ENCODE results near the gene NAALADL2. TPM values are rescaled to one million over a fixed set of nuclear protein-coding genes. Genes with fewer than 3 reads are reported as not detected.
"Not testable (repeated sequence)": the region's sequence is repeated elsewhere in the genome, so short reads cannot be mapped to it uniquely, and the experiment has no call there.

Gene NAALADL2
- total and polyA plus RNA-seq, 2 donors (not counting 1 experiment from before 2014, with no cell fraction given) = 8.8 to 11.6 TPM

DNA sequence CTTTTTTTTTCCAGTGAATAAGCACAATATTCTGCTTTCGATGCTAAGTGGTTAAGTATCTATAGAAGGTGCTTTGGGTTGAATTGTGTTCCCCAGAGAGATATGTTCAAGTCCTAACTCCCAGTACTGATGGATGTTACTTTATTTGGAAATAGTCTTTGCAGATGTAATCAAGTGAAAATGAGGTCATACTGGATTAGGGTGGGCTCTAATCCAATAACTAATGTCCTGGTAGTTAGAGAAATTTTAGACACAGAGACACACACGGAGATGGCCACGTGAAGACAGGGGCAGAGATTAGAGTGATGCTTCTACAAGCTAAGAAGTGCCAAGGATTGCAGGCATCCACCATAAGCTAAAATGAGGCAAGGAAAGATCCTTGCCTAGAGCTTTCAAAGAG is 662.3 kb downstream of the NAALADL2 start:
- H4K20me1 ChIP-seq (ENCODE audit: control insufficient read depth, extremely low read depth, insufficient read depth, low read length) = no peaks in the 10 kb centered on the region
- no peaks in the 10 kb centered on the region for H3K4me1 ChIP-seq (ENCODE audit: control insufficient read depth, extremely low read depth, insufficient read depth, low read length)
- H3K79me2 ChIP-seq (ENCODE audit: control insufficient read depth, insufficient read depth, low read length) = no peaks in the 10 kb centered on the region
- TF ChIP-seq EZH2 (IDR thresholded peaks at IDR 0.05; ENCODE audit: low read length, missing control alignments) = no peak
- TF ChIP-seq, protein P1, sequence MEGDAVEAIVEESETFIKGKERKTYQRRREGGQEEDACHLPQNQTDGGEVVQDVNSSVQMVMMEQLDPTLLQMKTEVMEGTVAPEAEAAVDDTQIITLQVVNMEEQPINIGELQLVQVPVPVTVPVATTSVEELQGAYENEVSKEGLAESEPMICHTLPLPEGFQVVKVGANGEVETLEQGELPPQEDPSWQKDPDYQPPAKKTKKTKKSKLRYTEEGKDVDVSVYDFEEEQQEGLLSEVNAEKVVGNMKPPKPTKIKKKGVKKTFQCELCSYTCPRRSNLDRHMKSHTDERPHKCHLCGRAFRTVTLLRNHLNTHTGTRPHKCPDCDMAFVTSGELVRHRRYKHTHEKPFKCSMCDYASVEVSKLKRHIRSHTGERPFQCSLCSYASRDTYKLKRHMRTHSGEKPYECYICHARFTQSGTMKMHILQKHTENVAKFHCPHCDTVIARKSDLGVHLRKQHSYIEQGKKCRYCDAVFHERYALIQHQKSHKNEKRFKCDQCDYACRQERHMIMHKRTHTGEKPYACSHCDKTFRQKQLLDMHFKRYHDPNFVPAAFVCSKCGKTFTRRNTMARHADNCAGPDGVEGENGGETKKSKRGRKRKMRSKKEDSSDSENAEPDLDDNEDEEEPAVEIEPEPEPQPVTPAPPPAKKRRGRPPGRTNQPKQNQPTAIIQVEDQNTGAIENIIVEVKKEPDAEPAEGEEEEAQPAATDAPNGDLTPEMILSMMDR (conservative IDR thresholded peaks at IDR 0.05 in 1 of 2, IDR thresholded peaks at IDR 0.05 in 1 of 2; ENCODE audit: low read depth in 1 of 2, low read length in 2 of 2) = no peak
- no peak overlapping the region for H3K27ac ChIP-seq (ENCODE audit: insufficient read depth, low read length)
- no peaks in the 10 kb centered on the region for H3K9me3 ChIP-seq (ENCODE audit: control insufficient read depth, insufficient read depth, low read depth, low read length)
- H3K36me3 ChIP-seq (ENCODE audit: control insufficient read depth, insufficient read depth, low read length) = no peaks in the 10 kb centered on the region
- H3K4me2 ChIP-seq (ENCODE audit: extremely low read depth, insufficient read depth, low read length) = no peak overlapping the region
- DNase-seq (ENCODE audit: low read depth in 2 of 2) = no peak
- no peak overlapping the region for H2AFZ ChIP-seq (ENCODE audit: low read length)
- no peak overlapping the region for H3K4me3 ChIP-seq (replicated peaks in 1 of 4; ENCODE audit: control extremely low read depth in 1 of 4, insufficient read depth in 1 of 4, low read depth in 3 of 4, low read length in 4 of 4)
- no peaks in the 10 kb centered on the region for H3K27me3 ChIP-seq (ENCODE audit: control insufficient read depth, insufficient read depth, low read length)
- H3K9ac ChIP-seq (ENCODE audit: insufficient read depth, low read length) = no peak overlapping the region

GRCh38 chr3:175526191-175526590 is 667.1 kb downstream of the NAALADL2 start:
- H3K4me2 ChIP-seq (ENCODE audit: extremely low read depth, insufficient read depth, low read length) = peak overlapping the region; percentile 69

GRCh38 chr3:175526609-175527280 is 667.6 kb downstream of the NAALADL2 start:
- H3K36me3 ChIP-seq (ENCODE audit: control insufficient read depth, insufficient read depth, low read length) = no peaks in the 10 kb centered on the region
- DNase-seq (ENCODE audit: low read depth in 2 of 2) = peak; percentile 17 to 33
- no peaks in the 10 kb centered on the region for H3K4me1 ChIP-seq (ENCODE audit: control insufficient read depth, extremely low read depth, insufficient read depth, low read length)
- H2AFZ ChIP-seq (ENCODE audit: low read length) = peak overlapping the region; percentile 73
- H3K79me2 ChIP-seq (ENCODE audit: control insufficient read depth, insufficient read depth, low read length) = no peaks in the 10 kb centered on the region
- H4K20me1 ChIP-seq (ENCODE audit: control insufficient read depth, extremely low read depth, insufficient read depth, low read length) = no peaks in the 10 kb centered on the region
- peak overlapping the region; percentile 27 for H3K27ac ChIP-seq (ENCODE audit: insufficient read depth, low read length)
- no peaks in the 10 kb centered on the region for H3K27me3 ChIP-seq (ENCODE audit: control insufficient read depth, insufficient read depth, low read length)
- H3K9me3 ChIP-seq (ENCODE audit: control insufficient read depth, insufficient read depth, low read depth, low read length) = no peaks in the 10 kb centered on the region
- H3K9ac ChIP-seq (ENCODE audit: insufficient read depth, low read length) = no peak overlapping the region
- peak overlapping the region; percentile 40 to 67 (median 54) for H3K4me3 ChIP-seq (replicated peaks in 1 of 4; ENCODE audit: control extremely low read depth in 1 of 4, insufficient read depth in 1 of 4, low read depth in 3 of 4, low read length in 4 of 4)
- TF ChIP-seq, protein P1 (conservative IDR thresholded peaks at IDR 0.05 in 1 of 2, IDR thresholded peaks at IDR 0.05 in 1 of 2; ENCODE audit: low read depth in 1 of 2, low read length in 2 of 2) = no peak
- no peak for TF ChIP-seq EZH2 (IDR thresholded peaks at IDR 0.05; ENCODE audit: low read length, missing control alignments)
- peak overlapping the region; percentile 69 for H3K4me2 ChIP-seq (ENCODE audit: extremely low read depth, insufficient read depth, low read length)

More at GRCh38 chr3:175526191-175526590, 667.1 kb downstream of the NAALADL2 start:
- H3K27ac ChIP-seq (ENCODE audit: insufficient read depth, low read length) = peak overlapping the region; percentile 27
- peak in 1 of 2 donors; percentile 13 for DNase-seq (ENCODE audit: low read depth in 2 of 2)
- H3K9me3 ChIP-seq (ENCODE audit: control insufficient read depth, insufficient read depth, low read depth, low read length) = no peaks in the 10 kb centered on the region
- no peaks in the 10 kb centered on the region for H4K20me1 ChIP-seq (ENCODE audit: control insufficient read depth, extremely low read depth, insufficient read depth, low read length)
- no peak overlapping the region for H3K9ac ChIP-seq (ENCODE audit: insufficient read depth, low read length)
- H2AFZ ChIP-seq (ENCODE audit: low read length) = peak overlapping the region; percentile 73
- no peaks in the 10 kb centered on the region for H3K4me1 ChIP-seq (ENCODE audit: control insufficient read depth, extremely low read depth, insufficient read depth, low read length)
- H3K36me3 ChIP-seq (ENCODE audit: control insufficient read depth, insufficient read depth, low read length) = no peaks in the 10 kb centered on the region
- TF ChIP-seq, protein P1 (conservative IDR thresholded peaks at IDR 0.05 in 1 of 2, IDR thresholded peaks at IDR 0.05 in 1 of 2; ENCODE audit: low read depth in 1 of 2, low read length in 2 of 2) = no peak
- TF ChIP-seq EZH2 (IDR thresholded peaks at IDR 0.05; ENCODE audit: low read length, missing control alignments) = no peak
- no peaks in the 10 kb centered on the region for H3K79me2 ChIP-seq (ENCODE audit: control insufficient read depth, insufficient read depth, low read length)
- H3K4me3 ChIP-seq (replicated peaks in 1 of 4; ENCODE audit: control extremely low read depth in 1 of 4, insufficient read depth in 1 of 4, low read depth in 3 of 4, low read length in 4 of 4) = peak overlapping the region; percentile 40 to 67 (median 54)
- H3K27me3 ChIP-seq (ENCODE audit: control insufficient read depth, insufficient read depth, low read length) = no peaks in the 10 kb centered on the region

DNA sequence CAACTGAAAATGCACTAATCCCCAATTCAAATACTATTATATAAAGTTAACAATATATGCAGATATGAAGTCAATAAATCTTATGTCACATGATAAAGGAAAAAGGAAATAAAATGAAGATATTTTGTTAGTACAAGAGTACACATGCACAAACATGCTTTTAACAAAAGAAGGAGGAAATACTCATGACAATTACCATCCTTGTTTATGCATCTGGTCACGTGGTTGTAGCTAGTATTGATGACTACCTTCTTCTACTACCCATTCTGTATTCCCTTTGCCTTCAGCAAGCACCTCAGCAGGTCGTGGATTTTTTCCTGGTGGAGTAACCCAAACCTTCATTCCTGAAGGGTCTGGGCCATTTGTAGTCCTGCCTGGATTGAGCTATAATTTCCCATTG is 669.6 kb downstream of the NAALADL2 start:
- not testable (repeated sequence) for H3K27me3 ChIP-seq (ENCODE audit: control insufficient read depth, insufficient read depth, low read length); H3K9ac ChIP-seq (ENCODE audit: insufficient read depth, low read length); H3K4me1 ChIP-seq (ENCODE audit: control insufficient read depth, extremely low read depth, insufficient read depth, low read length); H3K27ac ChIP-seq (ENCODE audit: insufficient read depth, low read length); H3K4me3 ChIP-seq (replicated peaks in 1 of 4; ENCODE audit: control extremely low read depth in 1 of 4, insufficient read depth in 1 of 4, low read depth in 3 of 4, low read length in 4 of 4); H3K79me2 ChIP-seq (ENCODE audit: control insufficient read depth, insufficient read depth, low read length); H3K9me3 ChIP-seq (ENCODE audit: control insufficient read depth, insufficient read depth, low read depth, low read length); DNase-seq (ENCODE audit: low read depth in 2 of 2); H4K20me1 ChIP-seq (ENCODE audit: control insufficient read depth, extremely low read depth, insufficient read depth, low read length); H2AFZ ChIP-seq (ENCODE audit: low read length); H3K36me3 ChIP-seq (ENCODE audit: control insufficient read depth, insufficient read depth, low read length); H3K4me2 ChIP-seq (ENCODE audit: extremely low read depth, insufficient read depth, low read length)
